ENCODE data around the gene TMEM106C. TPM values are rescaled to one million over a fixed set of nuclear protein-coding genes. Genes with fewer than 3 reads are reported as not detected.

The TMEM106C gene
- total and polyA plus RNA-seq, 2 of the 13 experiments (the other 11 are each of a cell fraction or from before 2014, with no cell fraction given): 132 to 192 TPM

DNA sequence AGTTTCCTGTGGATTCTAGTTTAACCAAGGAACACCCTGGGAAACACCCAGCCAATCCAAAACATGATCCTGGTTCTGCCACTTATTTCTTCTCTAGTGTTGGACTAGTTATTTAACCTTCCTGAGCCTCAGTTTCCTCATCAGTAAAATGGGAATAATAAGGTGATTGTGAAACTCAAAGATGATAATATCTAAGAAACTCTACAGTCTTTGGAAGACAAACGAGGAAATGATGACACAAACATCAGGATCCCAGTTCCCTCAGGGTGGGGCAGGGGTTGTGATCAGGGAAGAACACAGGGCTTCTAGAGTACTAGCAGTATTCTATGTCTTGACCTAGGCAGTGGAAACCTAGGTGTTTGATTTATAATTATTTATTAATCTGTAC lies 18.1 kb upstream of the TMEM106C start:
- H2AFZ ChIP-seq (ENCODE audit: low read length): no peak overlapping the region
- no peaks in the 10 kb centered on the region for H3K79me2 ChIP-seq (ENCODE audit: insufficient read depth, low read length)
- ChIA-PET POLR2A (no interaction called here), CTCF (ENCODE audit: low intra/inter-chr PET ratio, low total read pairs) (no interaction called here)
- TF ChIP-seq ZNF629 (CRISPR knock-in tag; conservative IDR thresholded peaks at IDR 0.05): peak; percentile 63
- TF ChIP-seq ZBTB34 (CRISPR knock-in tag; IDR thresholded peaks at IDR 0.05): no peak
- no peak for TF ChIP-seq GATA4 (IDR thresholded peaks at IDR 0.05; ENCODE audit: borderline replicate concordance, low read depth)
- TF ChIP-seq, protein P1, sequence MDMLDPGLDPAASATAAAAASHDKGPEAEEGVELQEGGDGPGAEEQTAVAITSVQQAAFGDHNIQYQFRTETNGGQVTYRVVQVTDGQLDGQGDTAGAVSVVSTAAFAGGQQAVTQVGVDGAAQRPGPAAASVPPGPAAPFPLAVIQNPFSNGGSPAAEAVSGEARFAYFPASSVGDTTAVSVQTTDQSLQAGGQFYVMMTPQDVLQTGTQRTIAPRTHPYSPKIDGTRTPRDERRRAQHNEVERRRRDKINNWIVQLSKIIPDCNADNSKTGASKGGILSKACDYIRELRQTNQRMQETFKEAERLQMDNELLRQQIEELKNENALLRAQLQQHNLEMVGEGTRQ (IDR thresholded peaks at IDR 0.05; ENCODE audit: low read depth, low read length): no peak
- TF ChIP-seq, protein P1 (CRISPR knock-in tag; IDR thresholded peaks at IDR 0.05; ENCODE audit: borderline replicate concordance): no peak
- TF ChIP-seq TFDP1 (CRISPR knock-in tag; IDR thresholded peaks at IDR 0.05; ENCODE audit: borderline replicate concordance): no peak
- TF ChIP-seq ZNF350 (CRISPR knock-in tag; IDR thresholded peaks at IDR 0.05; ENCODE audit: borderline replicate concordance, low read depth): no peak
- TF ChIP-seq ZNF772 (CRISPR knock-in tag; IDR thresholded peaks at IDR 0.05): no peak
- H3K27me3 ChIP-seq (ENCODE audit: control insufficient read depth in 1 of 2, insufficient read depth in 2 of 2, low read length in 2 of 2): peaks cover 1 to 7% of the 10 kb centered on the region in 2 experiments
- FAIRE-seq: no peak
- ATAC-seq: no peak
- in situ Hi-C loops (cut with HindIII; ENCODE audit: extremely low pct_ligation_motif_present, low pct_unique_long_range_greater_than_20kb): loop anchor here (10.0 kb wide), 1 partner anchor 219 kb away; no protein-coding TSS in a partner anchor
- 0% methylated on average over 1 of the region's 1 CpG for WGBS (ENCODE audit: low lambda C conversion rate)
- no peak for DNase-seq (ENCODE audit: low spot score)
- BruUV-seq (replicated peaks): no TSS peak
- no peak overlapping the region for H3K27ac ChIP-seq (ENCODE audit: extremely low read length, insufficient read depth, low read length)
- H3K4me3 ChIP-seq (replicated peaks in 1 of 3; ENCODE audit: insufficient read depth in 1 of 3, low read depth in 2 of 3, low read length in 3 of 3): no peak overlapping the region
- H3K9ac ChIP-seq (ENCODE audit: insufficient read depth, low read depth, low read length): no peak overlapping the region
- H3K4me1 ChIP-seq (ENCODE audit: insufficient read depth, low read length): peaks cover 49% of the 10 kb centered on the region
- H3K9me3 ChIP-seq (ENCODE audit: low read length): no peaks in the 10 kb centered on the region
- H3K4me2 ChIP-seq (ENCODE audit: low read depth, low read length): no peak overlapping the region
- H3K36me3 ChIP-seq (replicated peaks in 1 of 2; ENCODE audit: control insufficient read depth in 1 of 2, insufficient read depth in 2 of 2, low read length in 2 of 2): no peaks in the 10 kb centered on the region
- intact Hi-C loops (cut with micrococcal nuclease; ENCODE audit: unreplicated experiment): loop anchor here (10.0 kb wide), 1 partner anchor 219 kb away; no protein-coding TSS in a partner anchor
- no peaks in the 10 kb centered on the region for H4K20me1 ChIP-seq (ENCODE audit: insufficient read depth, low read length)

All from HepG2 (cell line).